ENCODE results near the gene ZNF205. TPM values are rescaled to one million over a fixed set of nuclear protein-coding genes. Genes with fewer than 3 reads are reported as not detected.
A peak's percentile ranks its signal among the peaks of the same experiment; 100 is the strongest.

Gene ZNF205
- total RNA-seq, 1 donor from 2014 or later = not detected

- H3K36me3 Mint-ChIP-seq (ENCODE audit: low read depth) = peaks cover 31% of the 10 kb centered on the region
- DNase-seq (no peak), ATAC-seq (ENCODE audit: low read depth) (no peak)
- peaks cover 33% of the 10 kb centered on the region for H3K4me1 Mint-ChIP-seq
- no peaks in the 10 kb centered on the region for H3K9me3 Mint-ChIP-seq
- peak overlapping the region; percentile 97 for H3K27ac Mint-ChIP-seq
- H3K4me3 Mint-ChIP-seq = peak overlapping the region; percentile 97
- intact Hi-C loops (cut with micrococcal nuclease) = loop anchor here (1.0 kb wide), 5 partner anchors 10 to 148 kb away; partner anchors contain the start of gene THOC6
- H3K27me3 Mint-ChIP-seq = no peaks in the 10 kb centered on the region
- ChIA-PET POLR2A (interaction anchor here (0.8 to 3.3 kb wide), 18 partner anchors 8 to 979 kb away, joined by 3 to 59 read pairs (median 10); partner anchors contain the start of genes FLYWCH2 and ZSCAN10), CTCF (interaction anchor here (0.8 to 9.2 kb wide), 4 partner anchors 35 to 130 kb away, joined by 3 to 87 read pairs (median 5); no protein-coding TSS in a partner anchor)
- TF ChIP-seq CTCF (IDR thresholded peaks at IDR 0.05) = no peak
Measured at GRCh38 chr16:3133844-3134243, 21.5 kb downstream of the ZNF205 start.

- Mint-ChIP-seq H3K4me1 (peaks cover 26% of the 10 kb centered on the region), H3K27ac (peak within 1 kb of the TSS; percentile 97), H3K9me3 (no peaks in the 10 kb centered on the region), H3K36me3 (ENCODE audit: low read depth) (peaks cover 34% of the 10 kb centered on the region), H3K4me3 (peak within 1 kb of the TSS; percentile 97), H3K27me3 (no peaks in the 10 kb centered on the region)
- POLR2A ChIA-PET = interaction anchor here (0.6 to 3.3 kb wide), 36 partner anchors 9 to 980 kb away, joined by 3 to 59 read pairs (median 5); partner anchors contain the start of genes FLYWCH2, HCFC1R1, THOC6 and TNFRSF12A
- CTCF ChIA-PET = interaction anchor here (0.6 to 9.2 kb wide), 6 partner anchors 10 to 131 kb away, joined by 3 to 87 read pairs (median 4); no protein-coding TSS in a partner anchor
- intact Hi-C loops (cut with micrococcal nuclease) = loop anchor here (1.0 kb wide), 6 partner anchors 10 to 148 kb away; partner anchors contain the start of gene THOC6
- ATAC-seq (ENCODE audit: low read depth) = peak; percentile 99
- DNase-seq = peak; percentile 81
- no peak for TF ChIP-seq CTCF (IDR thresholded peaks at IDR 0.05)
Measured at GRCh38 chr16:3134338-3135125, 22.1 kb downstream of the ZNF205 start, which contains the start of gene ZNF213. ZNF213 (plus strand) TSS chr16:3135029; CDS start chr16:3137281, 2,252 bp downstream.

- intact Hi-C loops (cut with micrococcal nuclease) = loop anchor here (1.0 kb wide), 1 partner anchor 23 kb away; no protein-coding TSS in a partner anchor
- Mint-ChIP-seq H3K9me3 (no peaks in the 10 kb centered on the region), H3K27ac (peak overlapping the region; percentile 74), H3K36me3 (ENCODE audit: low read depth) (peaks cover 35% of the 10 kb centered on the region), H3K4me1 (peaks cover 22% of the 10 kb centered on the region), H3K27me3 (no peaks in the 10 kb centered on the region), H3K4me3 (peak overlapping the region; percentile 97)
- DNase-seq (no peak), ATAC-seq (ENCODE audit: low read depth) (no peak)
- ChIA-PET POLR2A (interaction anchor here (0.6 to 3.3 kb wide), 33 partner anchors 10 to 980 kb away, joined by 3 to 59 read pairs (median 5); partner anchors contain the start of genes FLYWCH2, HCFC1R1, THOC6 and TNFRSF12A), CTCF (interaction anchor here (0.6 to 9.2 kb wide), 6 partner anchors 10 to 131 kb away, joined by 3 to 87 read pairs (median 4); no protein-coding TSS in a partner anchor)
- TF ChIP-seq CTCF (IDR thresholded peaks at IDR 0.05) = no peak
Measured at GRCh38 chr16:3135126-3135715, 22.8 kb downstream of the ZNF205 start.

GRCh38 chr16:3137267-3137666, 24.9 kb downstream of the ZNF205 start:
- H3K27me3 Mint-ChIP-seq = no peaks in the 10 kb centered on the region
- no peak overlapping the region for H3K27ac Mint-ChIP-seq
- intact Hi-C loops (cut with micrococcal nuclease) = no loop called here
- CTCF ChIA-PET = no interaction called here
- H3K4me3 Mint-ChIP-seq = no peak overlapping the region
- TF ChIP-seq CTCF (IDR thresholded peaks at IDR 0.05) = no peak
- peaks cover 42% of the 10 kb centered on the region for H3K36me3 Mint-ChIP-seq (ENCODE audit: low read depth)
- DNase-seq = no peak
- H3K9me3 Mint-ChIP-seq = no peaks in the 10 kb centered on the region
- POLR2A ChIA-PET = interaction anchor here (0.7 to 1.2 kb wide), 2 partner anchors 10 to 105 kb away, joined by 3 to 5 read pairs; no protein-coding TSS in a partner anchor
- H3K4me1 Mint-ChIP-seq = peaks cover 22% of the 10 kb centered on the region
- no peak for ATAC-seq (ENCODE audit: low read depth)

Measured in activated B cell treated with CpG ODN at 0.5 μM for 24 hours (primary cell).